OCI-LY7 (cell line): ENCODE measurements around the gene ALKBH2. TPM values are rescaled to one million over a fixed set of nuclear protein-coding genes. Genes with fewer than 3 reads are reported as not detected.

Source experiments
- BruUV-seq: library from RNA; stranded (reverse); fragments of 400-500 nt; replicated peaks from 2 replicates; lab custom pipeline; 2021; lab: Mats Ljungman, UMichigan
- CTCF ChIA-PET: fragments of 300-600 bp; sonication (Branson Sonifier 250); formaldehyde crosslinking; loops from one replicate; lab custom pipeline; 2022; ENCODE audit warnings: antibody characterized with exemption; ENCODE audit not compliant: unreplicated experiment; lab: Charles Lee
- POLR2A ChIA-PET: fragments of 300-600 bp; sonication (Branson Sonifier 250); formaldehyde crosslinking; loops from one replicate; lab custom pipeline; 2022; ENCODE audit warnings: antibody characterized with exemption; lab: Charles Lee
- DNase-seq: peaks from one replicate; pipeline ENCODE4 v3.0.0-alpha.2; 2015; ENCODE audit warnings: low spot score
- H2AFZ ChIP-seq: fragments of 200-600 bp; sonication (generic), shearing (Covaris generic); 2 replicates; pipeline ENCODE4 v1.6.1; 2014; ENCODE audit warnings: mild to moderate bottlenecking, antibody characterized with exemption, low read length, moderate library complexity
- H3K27ac ChIP-seq: fragments of 200-600 bp; sonication (generic); 2 replicates; pipeline ENCODE4 v1.5.1; 2014; ENCODE audit warnings: mixed run types, low read depth, mild to moderate bottlenecking, moderate library complexity, low read length, inconsistent platforms; ENCODE audit not compliant: poor library complexity, severe bottlenecking
- H3K36me3 ChIP-seq: fragments of 200-600 bp; sonication (generic); 2 replicates; pipeline ENCODE4 v1.6.1; 2014; ENCODE audit warnings: mild to moderate bottlenecking, antibody characterized with exemption, low read length, moderate library complexity, mixed read lengths; ENCODE audit not compliant: insufficient read depth
- H3K4me1 ChIP-seq: fragments of 200-600 bp; sonication (generic); 2 replicates; pipeline ENCODE4 v1.5.1; 2014; ENCODE audit warnings: mild to moderate bottlenecking, low read length; ENCODE audit not compliant: insufficient read depth, poor library complexity, severe bottlenecking
- H3K4me2 ChIP-seq: fragments of 200-600 bp; sonication (generic); 2 replicates; pipeline ENCODE4 v1.6.1; 2014; ENCODE audit warnings: mild to moderate bottlenecking, low read length
- H3K4me3 ChIP-seq: fragments of 200-600 bp; sonication (generic); 2 replicates; pipeline ENCODE4 v1.5.1; 2014; ENCODE audit warnings: mild to moderate bottlenecking, low read depth, low read length; ENCODE audit not compliant: poor library complexity, severe bottlenecking
- H3K79me2 ChIP-seq: fragments of 200-600 bp; sonication (generic); 2 replicates; pipeline ENCODE4 v1.6.1; 2016; ENCODE audit warnings: low read depth, mild to moderate bottlenecking, low read length, moderate library complexity, mixed read lengths; ENCODE audit not compliant: insufficient read depth
- H3K9me2 ChIP-seq: fragments of 200-600 bp; sonication (generic); 2 replicates; pipeline ENCODE4 v1.6.1; 2016; ENCODE audit warnings: mild to moderate bottlenecking, low read length, mixed read lengths; ENCODE audit not compliant: insufficient read depth
- H3K9me3 ChIP-seq: fragments of 200-600 bp; sonication (generic); 2 replicates; pipeline ENCODE4 v1.6.1; 2014; ENCODE audit warnings: mild to moderate bottlenecking, mixed run types, low read length, mixed read lengths
- H4K20me1 ChIP-seq: fragments of 200-600 bp; sonication (generic); 2 replicates; pipeline ENCODE4 v1.6.1; 2014; ENCODE audit warnings: mild to moderate bottlenecking, antibody characterized with exemption, low read length, moderate library complexity, mixed read lengths; ENCODE audit not compliant: insufficient read depth
- CTCF ChIP-seq: fragments of 200-600 bp; sonication (generic); conservative IDR thresholded peaks from 2 replicates; pipeline ENCODE4 v1.5.1; 2014; ENCODE audit warnings: mild to moderate bottlenecking, antibody characterized with exemption, low read length, moderate library complexity, mixed read lengths
- EZH2phosphoT487 ChIP-seq: fragments of 200-600 bp; sonication (generic); IDR thresholded peaks from 2 replicates; pipeline ENCODE4 v1.6.1; 2018; ENCODE audit warnings: low read depth, borderline replicate concordance, mild to moderate bottlenecking, mixed run types, antibody characterized with exemption, low read length, moderate library complexity, mixed read lengths
- intact Hi-C: fragments of 100-400 bp; cut with micrococcal nuclease; formaldehyde crosslinking; loops from one replicate; pipeline ENCODE4 v1.10.0; 2022; ENCODE audit not compliant: unreplicated experiment
- total RNA-seq, 2 experiments: library from RNA; depleted of rRNA in 1 of 2; stranded (reverse); fragments of >200 nt in 1 of 2; shearing (Covaris generic) in 1 of 2; gene quantifications; 2 replicates each; pipeline ENCODE4 v1.2.3, GENCODE V29; 2014 to 2022

Gene ALKBH2
- total RNA-seq, 2 experiments from 2014 or later: 70.3 to 111 TPM

DNA sequence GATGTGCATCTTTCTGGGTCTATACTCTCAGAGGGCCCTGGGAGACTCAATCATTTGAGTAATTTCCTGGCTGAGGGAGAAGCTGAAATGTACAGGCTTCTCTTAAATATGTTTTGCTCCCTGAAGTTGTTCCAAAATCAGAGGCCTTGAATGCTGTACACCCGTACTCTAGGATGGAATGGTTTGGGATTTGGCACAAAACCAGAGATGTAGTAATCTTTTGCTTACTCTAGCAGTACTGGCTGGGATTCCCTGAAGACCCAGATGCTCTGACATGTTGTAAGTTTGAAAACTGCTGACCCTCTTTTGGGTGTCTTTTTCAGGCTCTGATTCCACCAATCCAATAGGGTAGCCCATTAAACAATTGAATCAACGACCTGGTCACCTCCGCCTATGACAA is 33.5 kb upstream of the ALKBH2 start:
- Histone ChIP-seq H4K20me1 (no peaks in the 10 kb centered on the region), H3K4me1 (peaks cover 68% of the 10 kb centered on the region), H3K9me3 (no peaks in the 10 kb centered on the region), H2AFZ (no peak overlapping the region), H3K27ac (no peak overlapping the region), H3K9me2 (no peaks in the 10 kb centered on the region), H3K36me3 (no peaks in the 10 kb centered on the region), H3K79me2 (no peaks in the 10 kb centered on the region), H3K4me2 (no peak overlapping the region), H3K4me3 (no peak overlapping the region)
- TF ChIP-seq CTCF: no peak
- TF ChIP-seq EZH2phosphoT487: no peak
- POLR2A ChIA-PET: interaction anchor here (0.6 to 1.9 kb wide), 5 partner anchors 9 to 28 kb away, joined by 3 to 7 read pairs (median 4); partner anchors contain the start of gene ACACB
- intact Hi-C loops: no loop called here
- no peak for DNase-seq
- CTCF ChIA-PET: no interaction called here
- BruUV-seq: no TSS peak

DNA sequence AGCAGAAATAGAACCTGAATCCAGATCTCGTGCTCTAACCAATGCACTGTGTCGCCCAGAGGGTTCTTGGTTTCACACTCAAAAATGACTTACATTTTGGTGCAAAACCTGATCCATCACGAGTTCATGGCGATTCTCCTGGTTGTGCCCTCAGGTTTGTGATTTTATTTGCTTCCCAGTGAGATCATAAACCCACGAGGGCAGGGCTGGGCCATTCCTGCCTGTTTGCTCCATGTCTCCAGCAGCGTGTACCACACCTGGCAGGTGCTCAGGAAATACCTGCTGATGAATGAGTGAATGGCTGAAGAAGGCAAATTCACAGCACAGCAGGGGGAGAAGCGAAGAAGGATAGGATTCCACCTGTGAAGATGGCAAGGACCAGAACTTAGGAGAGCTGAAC is 32.5 kb upstream of the ALKBH2 start:
- Histone ChIP-seq H3K9me3 (no peaks in the 10 kb centered on the region), H2AFZ (no peak overlapping the region), H3K4me1 (peaks cover 65% of the 10 kb centered on the region), H3K79me2 (no peaks in the 10 kb centered on the region), H3K4me3 (no peak overlapping the region), H3K9me2 (no peaks in the 10 kb centered on the region), H3K4me2 (0 out of 2 replicates have a peak overlapping the region, but pooled peaks have one; percentile 1), H4K20me1 (no peaks in the 10 kb centered on the region), H3K27ac (no peak overlapping the region), H3K36me3 (no peaks in the 10 kb centered on the region)
- CTCF ChIA-PET: no interaction called here
- DNase-seq: no peak
- intact Hi-C loops: no loop called here
- no TSS peak for BruUV-seq
- TF ChIP-seq EZH2phosphoT487 (no peak), CTCF (no peak)
- POLR2A ChIA-PET: interaction anchor here (0.8 to 1.4 kb wide), 4 partner anchors 10 to 21 kb away, joined by 3 to 6 read pairs (median 4); partner anchors contain the start of gene ACACB

DNA sequence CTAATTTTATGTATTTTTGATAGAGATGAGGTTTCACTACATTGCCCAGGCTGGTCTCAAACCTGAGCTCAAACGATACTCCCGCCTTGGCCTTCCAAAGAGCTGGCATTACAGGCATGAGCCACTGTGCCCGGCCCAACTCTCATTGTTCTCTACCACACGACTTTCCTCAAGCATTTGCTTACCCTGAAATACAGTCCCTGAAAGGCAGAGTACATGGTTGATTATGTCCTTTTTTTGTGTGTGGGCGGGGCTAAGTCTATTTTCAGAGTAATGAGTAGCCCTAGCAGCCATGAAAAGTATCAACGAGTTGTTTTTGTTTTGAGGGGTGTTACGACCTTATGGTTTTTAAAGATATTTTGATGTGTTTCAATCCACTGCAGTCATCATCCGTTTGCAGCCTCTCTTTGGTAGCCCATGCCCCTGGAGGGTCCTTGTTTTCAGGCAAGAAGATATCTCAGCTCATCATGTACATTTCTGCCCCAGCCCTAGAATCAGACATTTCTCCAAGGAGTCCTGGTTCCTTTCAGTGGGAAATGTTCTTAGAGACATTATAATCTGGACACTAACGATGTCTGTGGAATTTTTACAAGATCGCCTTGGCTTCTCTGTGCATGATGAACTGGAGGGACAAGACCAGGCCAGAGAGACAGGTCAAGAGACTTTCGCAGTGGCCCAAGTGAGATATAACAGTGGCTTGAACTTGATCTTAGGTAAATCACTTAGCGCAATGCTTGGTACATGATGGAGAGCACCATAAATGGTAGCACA is 31.8 kb upstream of the ALKBH2 start:
- Histone ChIP-seq H4K20me1 (no peaks in the 10 kb centered on the region), H2AFZ (no peak overlapping the region; the same call in 1 of the 2 replicates), H3K9me3 (no peaks in the 10 kb centered on the region), H3K79me2 (no peaks in the 10 kb centered on the region), H3K4me2 (peak overlapping the region; percentile 54), H3K36me3 (no peaks in the 10 kb centered on the region), H3K27ac (no peak overlapping the region), H3K4me3 (no peak overlapping the region), H3K9me2 (no peaks in the 10 kb centered on the region), H3K4me1 (peaks cover 65% of the 10 kb centered on the region)
- ChIA-PET POLR2A (interaction anchor here (0.9 to 1.4 kb wide), 4 partner anchors 11 to 26 kb away, joined by 3 to 6 read pairs (median 4); no protein-coding TSS in a partner anchor), CTCF (no interaction called here)
- no peak for DNase-seq
- BruUV-seq: no TSS peak
- intact Hi-C loops: no loop called here
- TF ChIP-seq CTCF (no peak), EZH2phosphoT487 (no peak)
